ENCODE data around the gene DCP1B.

Gene DCP1B

DNA sequence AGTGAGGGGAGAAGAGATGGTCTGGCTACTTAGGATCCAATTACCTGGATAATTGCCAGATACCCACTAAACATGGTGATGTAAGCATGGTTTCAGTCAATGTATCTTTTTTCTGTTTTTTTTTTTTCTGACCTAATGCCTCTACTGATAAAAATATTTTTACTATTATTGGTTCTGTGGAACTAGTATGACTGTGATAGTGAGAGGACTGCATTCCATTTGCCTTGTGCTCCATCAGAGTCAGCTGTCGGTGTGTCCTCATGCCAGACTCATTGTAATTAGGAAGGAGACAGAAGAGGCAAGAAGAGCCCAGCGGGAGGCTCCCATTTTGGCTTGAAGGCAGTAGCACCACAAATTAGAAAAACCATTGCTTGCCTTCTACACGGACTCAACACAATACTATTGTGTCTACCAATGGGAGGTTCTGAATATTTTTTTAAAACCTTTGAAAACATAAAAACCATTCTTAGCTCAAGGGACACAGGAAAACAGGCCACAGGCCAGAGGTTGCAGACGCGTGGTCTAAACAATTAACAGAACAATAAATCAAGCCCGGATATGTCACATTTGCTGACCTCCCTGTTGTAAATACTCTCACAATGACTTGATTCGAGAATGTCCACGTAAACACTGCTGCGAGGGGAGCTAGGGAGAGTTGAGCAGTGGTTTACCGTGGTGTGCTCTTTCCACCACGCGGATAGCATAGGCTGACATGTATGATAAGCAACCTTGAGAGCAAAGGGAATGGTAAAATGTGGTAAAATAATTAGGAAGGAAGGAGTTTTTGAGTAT, 13.5 kb upstream of the DCP1B start:
- peak; percentile 30 for DNase-seq (ENCODE audit: low spot score)

DNA sequence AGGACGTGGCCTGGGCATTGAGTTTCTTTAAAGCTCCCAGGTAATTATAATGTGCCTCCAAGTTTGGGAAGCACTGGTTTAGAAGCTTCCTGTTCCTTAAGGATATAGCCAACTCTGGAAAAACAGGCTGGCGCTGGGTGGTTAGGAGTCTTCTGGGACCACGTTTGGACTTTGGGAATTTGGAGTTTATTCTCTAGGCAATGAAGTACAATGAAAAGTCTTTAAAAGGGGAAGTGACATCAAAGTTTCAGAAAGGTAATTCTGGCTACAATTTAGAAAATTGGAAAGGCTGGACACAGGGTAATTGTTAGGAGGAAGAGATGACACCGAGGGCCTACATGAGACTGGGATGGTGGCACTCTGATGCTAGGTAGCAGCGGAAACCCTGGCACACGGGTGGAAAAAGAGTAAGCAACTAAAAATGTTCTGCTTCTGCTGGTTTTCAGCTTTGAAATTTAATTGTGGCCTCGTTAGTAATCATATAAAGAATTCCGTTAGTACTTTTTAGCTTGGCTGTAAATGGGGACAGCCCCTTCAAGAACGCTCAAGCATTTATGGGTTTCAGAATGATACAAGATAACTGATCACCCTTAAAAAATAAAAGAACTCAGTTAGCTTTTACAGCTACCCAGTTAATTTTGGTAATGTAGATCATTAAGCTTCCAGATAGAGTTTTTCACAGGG, 12.7 kb upstream of the DCP1B start:
- no peak for DNase-seq (ENCODE audit: low spot score)

DNA sequence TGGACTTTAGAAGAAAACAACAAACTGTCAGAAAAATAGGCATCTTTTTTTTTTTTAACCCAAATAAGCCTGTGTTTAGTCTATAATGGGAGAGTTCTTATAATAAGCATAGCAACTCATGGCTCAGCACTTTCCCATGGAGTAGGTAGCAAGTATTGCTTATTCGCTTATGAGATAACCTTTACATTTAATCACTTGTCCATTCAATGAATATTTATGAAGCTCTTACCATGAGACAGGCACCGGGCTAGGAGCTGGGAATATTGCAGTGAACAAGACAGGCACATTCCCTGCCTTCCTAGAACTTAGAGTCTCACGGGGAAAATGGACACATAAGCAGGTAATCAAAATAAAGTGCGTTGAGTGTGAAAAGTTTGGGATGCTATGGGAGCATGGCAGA, 10.0 kb upstream of the DCP1B start:
- DNase-seq (ENCODE audit: low spot score), result no peak

DNA sequence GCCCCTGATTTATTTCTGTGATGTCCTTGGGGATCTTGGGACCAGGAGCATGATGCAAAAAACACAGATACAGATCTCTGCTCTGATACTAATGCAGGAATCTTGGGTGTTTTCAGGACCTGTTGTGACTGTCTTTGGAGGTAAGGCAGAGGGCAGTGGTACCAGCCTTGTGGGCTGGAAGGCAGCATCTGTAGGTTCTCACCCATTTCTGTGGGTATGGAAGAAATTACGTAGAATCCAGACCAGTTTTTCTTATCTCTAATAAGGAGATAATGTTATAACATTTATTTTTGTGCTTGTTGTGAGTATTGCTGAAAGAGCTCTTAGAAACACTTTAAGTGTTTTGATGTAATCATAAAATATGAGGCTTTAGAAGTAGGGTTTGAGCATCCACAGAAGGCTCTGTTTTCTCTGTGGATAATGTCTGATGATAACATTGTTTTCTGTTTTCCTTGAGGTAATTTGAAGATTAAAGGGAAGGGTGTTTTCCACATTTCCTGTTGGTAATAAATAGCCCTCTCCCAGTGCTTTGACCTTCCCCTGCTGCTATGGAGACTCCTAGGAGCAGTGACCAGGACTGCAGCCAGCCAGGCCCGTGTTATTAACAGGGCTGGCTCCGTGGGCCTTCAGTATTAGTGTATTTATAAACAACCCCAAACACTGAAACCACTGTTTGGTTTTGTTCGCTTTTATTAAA, 9.4 kb upstream of the DCP1B start:
- DNase-seq (ENCODE audit: low spot score), result no peak

DNA sequence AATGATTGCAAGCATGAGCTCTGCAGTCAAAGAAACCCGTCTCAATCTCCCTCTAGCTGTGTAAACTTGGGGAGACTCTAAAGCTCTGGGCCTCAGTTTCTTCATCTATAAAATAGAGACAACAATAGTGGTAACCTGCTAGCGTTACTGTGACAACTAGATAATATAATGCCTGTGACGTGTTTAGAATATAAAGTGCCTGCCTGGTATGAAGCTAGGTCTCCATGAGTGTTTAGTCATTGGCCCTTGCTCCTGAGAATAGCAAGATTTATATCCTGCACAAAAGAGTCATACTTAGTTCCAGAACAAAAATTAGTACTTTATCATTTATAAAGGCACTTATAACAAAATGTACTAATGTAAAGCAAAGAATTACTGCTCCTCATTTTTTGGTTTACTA, 8.8 kb upstream of the DCP1B start:
- DNase-seq (ENCODE audit: low spot score), result no peak

DNA sequence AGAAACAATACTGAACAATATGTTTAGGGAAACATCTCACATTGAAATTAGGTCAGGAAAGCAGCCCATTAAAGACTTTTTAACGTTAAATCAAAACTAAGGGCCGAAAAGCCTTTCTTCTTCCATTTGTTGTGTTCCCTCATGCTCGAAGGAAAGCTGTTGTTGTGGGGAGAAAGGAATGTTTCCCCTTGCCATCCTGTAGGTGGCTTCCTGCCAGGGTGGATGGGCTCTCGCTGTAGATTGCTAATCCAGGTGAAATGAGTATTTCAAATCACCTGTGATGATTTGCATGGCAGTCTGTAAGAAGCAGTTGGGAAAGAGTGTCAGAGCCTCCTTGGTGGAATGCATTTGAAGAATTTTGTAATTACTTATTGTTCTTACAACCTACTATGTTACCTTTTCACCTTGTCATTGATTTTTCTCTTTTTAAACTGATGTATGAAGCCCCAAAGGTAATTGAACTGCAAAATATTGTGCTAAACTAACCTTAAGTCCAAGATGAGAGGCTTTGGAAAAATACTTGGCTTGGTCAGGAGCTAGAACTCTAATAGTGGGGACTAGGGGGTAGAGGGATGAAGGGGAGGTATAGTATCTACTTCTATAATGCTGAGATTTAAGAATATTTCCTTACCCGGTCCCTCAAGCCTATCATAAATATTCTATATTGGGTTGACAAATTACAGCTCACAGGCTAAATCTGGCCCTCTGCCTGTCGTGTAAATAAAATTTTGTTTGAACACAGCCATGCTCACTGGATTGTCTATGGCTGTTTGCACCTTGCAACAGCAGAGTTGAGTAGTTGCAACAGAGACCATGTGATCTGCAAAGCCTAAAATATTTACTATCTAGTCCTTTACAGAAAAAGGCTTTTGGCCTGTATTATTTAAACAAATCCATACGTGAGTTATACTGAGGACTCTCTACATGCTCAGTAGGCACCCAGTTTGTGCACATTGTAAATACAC, 7.7 kb upstream of the DCP1B start:
- no peak for DNase-seq (ENCODE audit: low spot score)

DNA sequence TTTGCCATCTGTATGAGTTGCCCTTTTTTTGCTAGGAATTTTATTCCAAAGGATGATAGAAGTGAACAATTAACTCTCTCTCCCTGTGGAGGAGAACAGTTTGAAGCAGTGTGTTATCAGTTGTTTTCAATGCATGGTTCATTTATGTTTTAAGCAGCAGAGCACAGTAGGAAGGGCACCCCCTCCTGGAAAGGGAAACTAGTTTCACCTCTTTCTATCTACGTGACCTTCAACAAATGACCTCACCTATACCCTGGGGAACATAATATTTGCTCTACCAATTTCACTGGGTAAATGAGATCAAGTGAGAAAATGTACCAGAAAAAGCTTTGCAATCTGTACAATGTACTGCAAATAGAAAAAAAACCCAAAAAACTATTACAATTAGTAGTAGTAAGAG, 5.4 kb upstream of the DCP1B start:
- no peak for DNase-seq (ENCODE audit: low spot score)

DNA sequence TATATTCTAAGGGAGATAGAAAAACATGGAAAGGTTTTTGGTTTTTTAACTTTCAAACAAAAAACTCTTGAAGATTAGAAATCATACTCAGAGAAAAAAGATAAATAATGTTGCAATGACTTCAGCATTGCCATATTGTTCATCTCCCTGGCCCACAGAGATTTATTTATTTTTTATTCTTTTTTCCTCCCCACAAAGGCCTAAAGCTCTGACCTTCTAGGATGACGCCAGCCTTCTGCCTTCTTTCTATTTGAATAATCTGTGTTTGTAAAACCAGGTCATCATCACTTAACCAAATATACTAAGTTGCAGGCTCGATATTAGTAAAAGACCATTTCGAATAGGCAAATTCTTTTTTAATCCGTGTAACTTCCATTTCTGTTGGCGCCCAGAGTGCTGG, 4.4 kb upstream of the DCP1B start:
- DNase-seq (ENCODE audit: low spot score), result no peak

DNA sequence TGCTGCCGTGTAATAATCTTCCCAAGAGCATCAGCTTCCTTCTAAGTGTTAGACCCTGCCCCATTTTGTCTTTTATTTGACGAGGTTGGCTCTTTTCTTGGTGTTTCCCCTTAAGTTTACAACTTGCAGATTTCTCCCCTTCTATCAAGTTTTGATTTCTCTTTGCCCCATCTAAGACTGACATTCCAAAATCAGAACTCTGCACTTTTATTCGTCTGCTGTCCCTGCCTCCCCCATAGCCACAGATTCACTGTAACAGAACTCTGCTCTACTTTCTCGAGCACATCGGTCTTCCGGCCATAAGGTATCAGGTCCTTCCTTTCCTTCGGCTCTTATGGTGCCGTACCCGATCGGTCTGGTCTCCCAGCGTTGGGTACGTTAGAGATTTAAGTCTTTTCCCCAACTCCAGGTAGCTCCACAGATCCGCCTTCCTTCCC, 563 bp downstream of the DCP1B start:
- DNase-seq (ENCODE audit: low spot score), result peak; percentile 19

DNA sequence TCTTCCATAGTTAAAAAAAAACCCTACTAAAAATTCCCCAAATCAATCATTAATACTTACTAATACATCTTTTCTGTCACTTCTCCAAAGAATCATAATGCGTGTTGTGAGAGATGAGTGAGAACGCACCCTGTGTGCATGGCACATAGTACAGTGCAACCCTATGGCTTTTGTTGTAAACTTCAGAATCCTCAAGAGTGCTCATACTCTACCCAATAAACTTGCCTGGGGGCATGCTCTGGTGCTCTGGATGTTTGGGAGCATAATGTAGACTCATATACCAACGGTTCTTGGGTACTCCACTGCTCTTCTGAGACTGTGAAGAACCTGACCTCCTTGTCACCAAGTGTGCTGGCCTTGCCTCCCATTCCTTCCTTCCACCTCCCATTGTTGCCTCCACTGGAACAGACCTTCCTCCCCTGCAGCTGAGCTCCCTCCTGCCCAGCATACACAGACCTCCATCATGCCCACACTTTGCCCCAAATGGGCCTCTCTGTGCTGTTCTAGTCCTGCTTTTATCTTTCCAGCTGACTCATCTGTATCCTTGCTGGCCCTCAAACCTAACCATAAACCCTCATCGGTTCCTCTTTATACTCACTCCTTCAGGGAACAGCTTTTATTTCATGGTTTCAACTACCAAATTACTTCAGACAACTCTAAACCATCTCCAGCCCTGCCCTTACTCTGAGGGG, 8.9 kb downstream of the DCP1B start:
- DNase-seq (ENCODE audit: low spot score), result no peak

DNA sequence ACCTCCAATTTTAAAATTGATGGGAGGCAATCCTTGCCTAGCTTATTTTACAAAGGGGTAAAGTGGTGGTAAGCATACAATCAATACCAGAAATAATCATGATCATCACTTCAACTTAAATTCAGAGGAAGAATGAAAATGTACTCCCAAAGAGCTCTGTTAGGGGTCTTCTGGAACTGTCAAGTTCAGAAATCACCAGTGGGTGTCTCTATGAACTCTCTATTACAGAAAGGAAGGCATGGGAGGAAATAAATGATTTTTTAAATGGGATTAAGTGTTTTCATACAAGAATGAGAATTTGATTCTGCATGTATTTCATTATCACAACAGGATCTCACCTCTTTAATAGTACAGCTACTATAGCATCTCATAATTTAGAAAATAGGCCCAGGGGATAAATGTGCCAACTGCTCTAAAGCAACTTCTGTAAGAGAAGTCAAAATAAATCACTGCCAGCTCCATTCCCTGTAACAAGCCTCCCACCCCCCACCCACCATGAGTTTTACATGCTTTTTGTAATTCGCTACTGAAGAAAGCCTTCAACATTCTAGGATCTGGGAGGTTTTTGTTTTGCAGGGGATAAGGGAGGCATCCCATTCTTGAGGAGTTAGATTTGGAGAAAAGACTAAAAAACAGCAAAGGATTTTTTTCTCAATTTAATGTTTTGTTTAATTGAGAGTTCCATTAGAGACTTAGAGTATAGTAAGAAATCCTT, 9.7 kb downstream of the DCP1B start:
- no peak for DNase-seq (ENCODE audit: low spot score)

DNA sequence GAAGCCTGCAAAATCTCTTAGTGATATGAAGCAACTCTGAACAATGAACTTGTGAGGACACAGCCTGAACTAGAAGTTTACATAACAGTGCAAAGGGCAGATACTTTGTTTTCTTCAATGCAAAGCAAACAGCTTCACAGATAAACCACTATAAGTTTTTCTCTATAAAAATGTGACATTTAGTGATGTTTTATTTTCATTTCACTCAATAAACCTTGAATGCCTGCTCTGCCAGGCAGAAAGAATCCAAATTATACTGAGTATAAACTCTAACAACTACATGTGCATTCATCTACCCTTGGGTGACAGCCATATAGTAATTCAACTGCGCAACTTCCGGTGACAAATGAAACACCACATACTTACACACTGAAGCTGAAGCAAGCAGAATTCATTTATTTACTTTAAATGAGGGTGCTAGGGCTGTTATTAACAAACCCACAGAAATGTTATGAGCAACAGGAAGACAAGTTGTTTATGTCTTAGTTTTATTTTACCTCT, 10.3 kb downstream of the DCP1B start:
- DNase-seq (ENCODE audit: low spot score), result peak; percentile 22

DNA sequence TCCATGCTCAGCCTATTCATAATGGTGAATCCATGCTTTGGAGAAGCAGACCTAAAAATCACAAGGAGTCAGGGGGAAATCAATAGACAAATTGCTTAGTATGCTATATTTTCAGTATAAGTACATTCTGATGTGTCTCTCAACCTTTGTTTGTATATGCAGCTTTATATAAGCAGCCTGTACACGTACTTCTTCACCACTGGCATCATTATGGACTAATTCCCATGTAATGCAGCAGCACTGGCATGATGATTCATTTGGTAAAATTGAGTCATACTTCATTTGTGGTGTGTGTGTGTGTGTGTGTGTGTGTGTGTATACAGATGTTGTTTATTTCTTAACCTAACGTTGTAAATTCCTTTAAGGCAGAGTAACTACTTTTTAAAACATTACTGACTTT, 10.9 kb downstream of the DCP1B start:
- DNase-seq (ENCODE audit: low spot score), result peak; percentile 70

DNA sequence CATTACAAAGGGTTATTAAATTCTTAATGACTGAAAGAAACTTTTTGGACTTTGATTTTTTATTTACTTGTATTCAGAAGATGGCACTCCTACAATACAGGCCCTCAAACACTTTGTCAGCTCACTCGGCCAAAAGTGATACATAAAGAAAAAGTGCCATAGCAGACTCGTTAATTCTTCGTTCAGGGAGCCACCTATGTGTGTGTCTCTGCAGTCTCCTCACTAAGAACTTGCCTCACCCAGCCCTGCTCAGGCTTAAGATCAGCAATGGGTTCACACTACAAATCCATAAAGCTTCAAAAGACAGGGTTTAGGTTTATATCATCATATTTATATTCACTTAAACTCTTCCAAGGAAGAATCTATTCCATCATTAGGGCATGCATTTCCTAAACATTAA, 11.5 kb downstream of the DCP1B start:
- DNase-seq (ENCODE audit: low spot score), result no peak

DNA sequence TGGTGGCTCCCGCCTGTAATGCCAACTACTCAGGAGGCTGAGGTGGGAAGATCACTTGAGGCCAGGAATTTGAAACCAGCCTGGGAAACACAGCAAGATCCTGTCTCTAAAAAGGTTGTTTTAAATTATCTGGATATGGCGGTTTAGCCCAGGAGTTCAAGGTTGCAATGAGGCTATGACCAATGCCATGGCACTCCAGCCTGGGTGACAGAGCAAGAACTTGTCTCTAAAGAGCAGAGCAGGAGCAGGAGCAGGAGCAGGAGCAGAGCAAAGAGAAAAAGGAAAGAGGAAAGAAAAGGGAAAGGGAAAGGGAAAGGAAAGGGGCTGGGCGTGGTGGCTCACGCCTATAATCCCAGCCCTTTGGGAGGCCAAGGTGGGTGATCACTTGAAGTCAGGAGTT, 15.1 kb downstream of the DCP1B start:
- DNase-seq (ENCODE audit: low spot score), result no peak

DNA sequence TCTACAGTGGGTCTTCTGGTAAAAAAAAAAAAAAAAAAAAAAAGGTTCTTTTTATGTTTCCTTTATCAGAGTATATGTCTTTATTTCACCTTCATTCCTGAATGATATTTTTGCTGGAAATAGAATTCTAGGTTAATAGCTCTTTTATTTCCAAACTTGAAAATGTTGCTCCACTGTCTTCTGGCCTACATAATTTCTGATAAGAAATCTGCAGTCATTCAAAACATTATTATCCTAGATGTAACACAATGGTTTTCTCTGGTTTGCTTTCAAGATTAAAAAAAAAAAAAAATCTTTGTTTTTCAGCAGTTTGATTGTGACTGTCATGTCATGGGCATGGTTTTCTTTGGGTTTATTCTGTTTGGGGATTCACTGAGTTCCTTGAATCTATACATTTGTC, 19.5 kb downstream of the DCP1B start:
- DNase-seq (ENCODE audit: low spot score), result no peak

DNA sequence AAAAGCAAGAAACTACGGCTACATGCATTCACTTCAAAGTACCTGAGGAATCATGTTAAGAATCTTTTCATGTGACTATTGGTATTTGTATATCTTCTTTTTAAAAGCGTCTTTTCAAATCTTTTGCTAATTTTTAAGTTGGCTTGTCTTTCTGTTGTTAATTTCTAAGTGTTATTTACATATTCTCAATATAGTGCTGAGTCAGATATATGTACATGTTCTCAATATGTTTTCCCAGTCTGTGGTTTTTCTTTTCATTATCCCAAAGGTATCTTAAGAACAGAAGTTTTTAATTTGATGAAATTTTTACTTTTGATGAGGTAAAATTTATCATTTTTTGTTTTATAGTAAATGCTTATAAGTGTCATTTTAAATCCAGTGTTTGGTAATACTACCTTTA, 24.0 kb downstream of the DCP1B start:
- DNase-seq (ENCODE audit: low spot score), result no peak

DNA sequence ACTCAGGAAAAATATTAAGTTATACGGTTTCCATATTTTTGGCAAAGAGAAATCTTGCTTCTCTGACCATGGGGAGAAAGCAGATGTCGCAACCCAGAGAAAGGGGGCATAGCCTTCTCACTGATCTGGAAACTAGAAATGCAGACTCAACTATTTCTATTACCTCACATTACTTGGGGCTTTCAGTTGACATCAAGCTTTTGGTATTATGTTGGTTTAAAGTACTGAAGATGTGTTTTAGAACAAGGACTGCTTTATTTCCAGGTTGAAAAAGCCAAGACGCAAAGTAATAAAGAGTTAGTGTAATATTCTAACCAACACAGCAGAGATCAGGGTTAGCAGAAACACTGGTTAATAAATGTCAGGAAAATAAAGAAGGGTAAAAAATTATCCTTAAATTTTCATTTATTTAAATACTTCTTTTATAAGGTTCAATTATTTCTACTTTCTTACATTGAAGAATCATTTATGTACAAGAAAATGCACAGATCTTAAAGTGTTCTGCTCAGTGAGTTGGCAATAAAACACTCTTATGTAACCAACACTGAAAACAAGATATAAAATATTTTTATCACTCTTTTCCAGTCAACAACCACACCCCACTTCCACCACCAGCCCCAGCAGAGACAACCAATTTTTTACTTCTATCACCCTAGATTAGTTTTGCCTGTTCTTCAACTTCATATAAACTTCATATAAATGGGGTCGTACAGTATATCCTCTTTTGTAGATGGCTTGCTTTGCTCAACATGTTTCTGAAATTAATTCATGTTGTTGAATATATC, 26.0 kb downstream of the DCP1B start:
- no peak for DNase-seq (ENCODE audit: low spot score)

DNA sequence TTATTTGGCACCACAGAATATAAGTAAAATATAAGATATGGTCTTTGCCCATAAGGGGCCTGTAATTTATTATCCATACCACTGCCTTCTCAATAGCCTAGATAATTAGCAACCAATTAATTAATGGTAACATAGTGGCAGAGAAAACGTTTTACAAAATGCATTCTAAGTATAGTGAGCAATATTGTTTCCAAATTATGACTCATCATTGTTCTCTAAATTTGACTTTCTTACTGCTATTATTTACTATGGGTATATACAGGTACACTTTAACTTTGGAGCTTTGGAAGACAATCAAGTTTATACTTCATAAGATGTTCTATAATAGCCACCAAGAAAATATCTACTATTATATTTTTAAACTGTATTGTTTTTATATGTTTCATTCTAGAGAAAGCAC, 26.7 kb downstream of the DCP1B start:
- no peak for DNase-seq (ENCODE audit: low spot score)

DNA sequence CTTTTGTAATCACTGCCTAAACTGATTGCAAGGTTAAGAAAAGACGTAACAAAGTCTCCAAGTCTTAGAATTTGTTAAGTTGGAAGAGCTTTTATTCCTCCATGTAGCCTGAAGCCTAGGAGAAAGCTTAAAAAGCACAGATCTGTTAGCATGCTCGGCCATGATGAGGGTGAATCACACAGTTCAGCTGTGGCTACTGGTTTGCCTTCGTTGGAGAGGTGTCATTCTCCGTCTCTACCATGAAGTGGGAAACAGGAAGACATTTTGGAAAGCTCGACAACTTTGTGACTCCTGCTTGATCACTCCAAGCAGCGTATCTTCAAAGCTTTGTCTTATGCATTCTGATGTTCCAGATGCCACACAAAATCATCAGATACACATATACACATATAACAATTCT, 27.1 kb downstream of the DCP1B start:
- no peak for DNase-seq (ENCODE audit: low spot score)

Measured in AG20443 (cell line).